Pons (tissue), 1 donor: ENCODE results near the gene ZNF286A.
"Not testable (repeated sequence)": the region's sequence is repeated elsewhere in the genome, so short reads cannot be mapped to it uniquely, and the experiment has no call there.

Source experiments
- DNase-seq: peaks from one replicate; pipeline ENCODE4 v3.0.0-alpha.2; 2016; ENCODE audit warnings: low spot score

The ZNF286A gene

GRCh38 chr17:15699937-15700336 lies 385 bp downstream of the ZNF286A start:
- DNase-seq: not testable (repeated sequence)

GRCh38 chr17:15704239-15704638 lies 4.7 kb downstream of the ZNF286A start:
- DNase-seq: not testable (repeated sequence)

GRCh38 chr17:15704813-15705212 lies 5.3 kb downstream of the ZNF286A start:
- DNase-seq: not testable (repeated sequence)

GRCh38 chr17:15708879-15709278 lies 9.3 kb downstream of the ZNF286A start:
- not testable (repeated sequence) for DNase-seq

- not testable (repeated sequence) for DNase-seq
Measured at GRCh38 chr17:15716601-15717563, 17.3 kb downstream of the ZNF286A start.

GRCh38 chr17:15730535-15730934 lies 31.0 kb downstream of the ZNF286A start:
- not testable (repeated sequence) for DNase-seq

- DNase-seq: not testable (repeated sequence)
Measured at GRCh38 chr17:15731900-15732299, 32.3 kb downstream of the ZNF286A start, which contains the start of gene TBC1D26. TBC1D26 (plus strand) TSS chr17:15732283; CDS start chr17:15735349, 3,066 bp downstream.

GRCh38 chr17:15733174-15733789 lies 33.7 kb downstream of the ZNF286A start:
- not testable (repeated sequence) for DNase-seq

GRCh38 chr17:15736578-15736977 lies 37.0 kb downstream of the ZNF286A start:
- DNase-seq: not testable (repeated sequence)

- DNase-seq: no peak
Measured at GRCh38 chr17:15738066-15738465, 38.5 kb downstream of the ZNF286A start.

GRCh38 chr17:15739259-15739658 lies 39.7 kb downstream of the ZNF286A start:
- DNase-seq: not testable (repeated sequence)

GRCh38 chr17:15740041-15740440 lies 40.5 kb downstream of the ZNF286A start:
- DNase-seq: not testable (repeated sequence)

- DNase-seq: no peak
Measured at GRCh38 chr17:15740570-15741120, 41.1 kb downstream of the ZNF286A start.

GRCh38 chr17:15741624-15742023 lies 42.1 kb downstream of the ZNF286A start:
- no peak for DNase-seq

- no peak for DNase-seq
Measured at GRCh38 chr17:15742051-15742795, 42.7 kb downstream of the ZNF286A start.

GRCh38 chr17:15742921-15743320 lies 43.4 kb downstream of the ZNF286A start:
- DNase-seq: no peak

GRCh38 chr17:15744074-15744676 lies 44.6 kb downstream of the ZNF286A start:
- DNase-seq: no peak

GRCh38 chr17:15744885-15745284 lies 45.3 kb downstream of the ZNF286A start:
- DNase-seq: no peak

GRCh38 chr17:15749403-15749802 lies 49.9 kb downstream of the ZNF286A start:
- not testable (repeated sequence) for DNase-seq

GRCh38 chr17:15768865-15769533 lies 69.4 kb downstream of the ZNF286A start:
- not testable (repeated sequence) for DNase-seq
